Activated CD4-positive, alpha-beta T cell treated with anti-CD3 and anti-CD28 coated beads, Interleukin-2, amount 50 U/mL, for 4 hours (primary cell): ENCODE data around the gene COP1.

ENCODE experiments used
- DNase-seq, 2 experiments: peaks; one replicate each; pipeline ENCODE4 v3.0.0-alpha.2; 2020

The COP1 gene

GRCh38 chr1:175947771-175948170, 259.3 kb downstream of the COP1 start:
- no peak for DNase-seq

- no peak for DNase-seq
Observed at GRCh38 chr1:175944591-175944990, 262.5 kb downstream of the COP1 start.

- no peak for DNase-seq
Observed at GRCh38 chr1:175941164-175941563, 265.9 kb downstream of the COP1 start.

- no peak for DNase-seq
Observed at GRCh38 chr1:175936736-175937135, 270.4 kb downstream of the COP1 start.

GRCh38 chr1:175935566-175936115, 271.4 kb downstream of the COP1 start:
- DNase-seq, result no peak

GRCh38 chr1:175935166-175935565, 271.9 kb downstream of the COP1 start:
- DNase-seq, result no peak

- DNase-seq, result no peak
Observed at GRCh38 chr1:175933801-175934200, 273.3 kb downstream of the COP1 start.

- no peak for DNase-seq
Observed at GRCh38 chr1:175927944-175928343, 279.1 kb downstream of the COP1 start.

GRCh38 chr1:175922254-175922881, 284.7 kb downstream of the COP1 start:
- no peak for DNase-seq

- no peak for DNase-seq
Observed at GRCh38 chr1:175920381-175920780, 286.7 kb downstream of the COP1 start.

- DNase-seq, result no peak
Observed at GRCh38 chr1:175919001-175919400, 288.1 kb downstream of the COP1 start.

- no peak for DNase-seq
Observed at GRCh38 chr1:175918364-175918801, 288.7 kb downstream of the COP1 start.

- DNase-seq, result no peak
Observed at GRCh38 chr1:175914115-175914514, 293.0 kb downstream of the COP1 start.

- DNase-seq, result no peak
Observed at GRCh38 chr1:175911138-175911537, 295.9 kb downstream of the COP1 start.

- no peak for DNase-seq
Observed at GRCh38 chr1:175906370-175906769, 300.7 kb downstream of the COP1 start.

GRCh38 chr1:175904808-175905207, 302.3 kb downstream of the COP1 start:
- no peak for DNase-seq

GRCh38 chr1:175902281-175902680, 304.8 kb downstream of the COP1 start:
- no peak for DNase-seq

- DNase-seq, result no peak
Observed at GRCh38 chr1:175901076-175901836, 305.8 kb downstream of the COP1 start.

GRCh38 chr1:175900171-175900570, 306.9 kb downstream of the COP1 start:
- DNase-seq, result no peak

GRCh38 chr1:175895966-175896365, 311.1 kb downstream of the COP1 start:
- DNase-seq, result no peak
